ENCODE results near the gene ZNF177. TPM values are rescaled to one million over a fixed set of nuclear protein-coding genes. Genes with fewer than 3 reads are reported as not detected.
A peak's percentile ranks its signal among the peaks of the same experiment; 100 is the strongest.

Gene ZNF177
- total and polyA plus RNA-seq, 7 donors = 1.2 to 5.5 (median 3.0) TPM; not detected in 2

DNA sequence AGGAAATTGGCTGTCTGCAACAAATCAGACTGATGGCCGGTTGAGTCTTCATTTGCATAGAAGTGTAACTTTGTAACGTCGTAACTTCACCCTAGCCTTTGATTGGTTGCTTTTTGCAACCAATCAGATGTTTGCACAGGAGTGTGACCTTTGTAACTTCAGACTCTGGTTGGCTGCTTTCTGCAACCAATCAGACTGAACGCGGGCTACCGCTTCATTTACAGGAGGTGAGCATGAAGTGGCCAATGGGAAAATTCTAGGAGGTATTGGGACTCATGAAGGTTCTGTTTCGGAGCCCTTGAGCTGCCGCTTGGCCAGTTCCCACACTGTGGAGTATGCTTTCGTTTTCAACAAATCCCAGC lies 39.3 kb upstream of the ZNF177 start:
- DNase-seq = peak; percentile 85
- intact Hi-C loops (cut with DNase I) = loop anchor here (5.0 kb wide), 2 partner anchors 214 to 259 kb away; partner anchors contain the start of genes ZNF121 and ZNF426
- TF ChIP-seq, protein P1, sequence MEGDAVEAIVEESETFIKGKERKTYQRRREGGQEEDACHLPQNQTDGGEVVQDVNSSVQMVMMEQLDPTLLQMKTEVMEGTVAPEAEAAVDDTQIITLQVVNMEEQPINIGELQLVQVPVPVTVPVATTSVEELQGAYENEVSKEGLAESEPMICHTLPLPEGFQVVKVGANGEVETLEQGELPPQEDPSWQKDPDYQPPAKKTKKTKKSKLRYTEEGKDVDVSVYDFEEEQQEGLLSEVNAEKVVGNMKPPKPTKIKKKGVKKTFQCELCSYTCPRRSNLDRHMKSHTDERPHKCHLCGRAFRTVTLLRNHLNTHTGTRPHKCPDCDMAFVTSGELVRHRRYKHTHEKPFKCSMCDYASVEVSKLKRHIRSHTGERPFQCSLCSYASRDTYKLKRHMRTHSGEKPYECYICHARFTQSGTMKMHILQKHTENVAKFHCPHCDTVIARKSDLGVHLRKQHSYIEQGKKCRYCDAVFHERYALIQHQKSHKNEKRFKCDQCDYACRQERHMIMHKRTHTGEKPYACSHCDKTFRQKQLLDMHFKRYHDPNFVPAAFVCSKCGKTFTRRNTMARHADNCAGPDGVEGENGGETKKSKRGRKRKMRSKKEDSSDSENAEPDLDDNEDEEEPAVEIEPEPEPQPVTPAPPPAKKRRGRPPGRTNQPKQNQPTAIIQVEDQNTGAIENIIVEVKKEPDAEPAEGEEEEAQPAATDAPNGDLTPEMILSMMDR (IDR thresholded peaks at IDR 0.05) = no peak
- TF ChIP-seq EP300 (IDR thresholded peaks at IDR 0.05) = no peak
- no peak for TF ChIP-seq POLR2A (IDR thresholded peaks at IDR 0.05)
- no peak for TF ChIP-seq POLR2AphosphoS5 (IDR thresholded peaks at IDR 0.05)
- H3K4me1 ChIP-seq = peaks cover 0 to 7% (median 7%) of the 10 kb centered on the region in 4 donors
- H3K9me3 ChIP-seq = peaks cover 5 to 14% (median 12%) of the 10 kb centered on the region in 4 donors
- H3K36me3 ChIP-seq = peaks cover 0 to 16% (median 6%) of the 10 kb centered on the region in 4 donors
- H3K27me3 ChIP-seq = no peaks in the 10 kb centered on the region
- peak overlapping the region; percentile 70 to 83 (median 76) for H3K4me3 ChIP-seq
- 2 to 4% methylated on average over 9 of the region's 9 CpGs for WGBS, 2 donors
- peak overlapping the region; percentile 88 to 94 (median 92) for H3K27ac ChIP-seq

GRCh38 chr19:9323919-9324583 lies 38.8 kb upstream of the ZNF177 start, which contains the start of gene ZNF559:
TSS of gene ZNF559 (plus strand) at chr19:9324179. CDS start at chr19:9338550, 14,371 bp downstream.
- H3K4me1 ChIP-seq = peaks cover 0 to 7% (median 7%) of the 10 kb centered on the region in 4 donors
- intact Hi-C loops (cut with DNase I) = loop anchor here (1.0 to 5.0 kb wide), 4 partner anchors 15 to 258 kb away; partner anchors contain the start of genes ZNF121, ZNF266, ZNF426 and ZNF699
- H3K27ac ChIP-seq = peak within 1 kb of the TSS; percentile 88 to 94 (median 92)
- peak within 1 kb of the TSS; percentile 70 to 83 (median 76) for H3K4me3 ChIP-seq
- WGBS, 2 donors = 0 to 1% methylated on average over 48 of the region's 48 CpGs
- no peaks in the 10 kb centered on the region for H3K27me3 ChIP-seq
- DNase-seq = peak; percentile 97
- H3K36me3 ChIP-seq = peaks cover 0 to 21% (median 8%) of the 10 kb centered on the region in 4 donors
- peak in 1 of 2 donors; percentile 27 for TF ChIP-seq POLR2A (IDR thresholded peaks at IDR 0.05)
- TF ChIP-seq POLR2AphosphoS5 (IDR thresholded peaks at IDR 0.05) = peak in 3 of 4 donors; percentile 61 to 72 (median 66)
- TF ChIP-seq, protein P1 (IDR thresholded peaks at IDR 0.05) = no peak
- TF ChIP-seq EP300 (IDR thresholded peaks at IDR 0.05) = no peak
- H3K9me3 ChIP-seq = peaks cover 6 to 19% (median 15%) of the 10 kb centered on the region in 4 donors

- peaks cover 0 to 7% (median 7%) of the 10 kb centered on the region in 4 donors for H3K4me1 ChIP-seq
- H3K27me3 ChIP-seq = no peaks in the 10 kb centered on the region
- H3K27ac ChIP-seq = peak overlapping the region; percentile 88 to 94 (median 92)
- intact Hi-C loops (cut with DNase I) = loop anchor here (1.0 to 5.0 kb wide), 4 partner anchors 15 to 258 kb away; partner anchors contain the start of genes ZNF121, ZNF266, ZNF426 and ZNF699
- H3K4me3 ChIP-seq = peak overlapping the region; percentile 70 to 83 (median 76)
- peaks cover 0 to 26% (median 8%) of the 10 kb centered on the region in 4 donors for H3K36me3 ChIP-seq
- WGBS, 2 donors = 41 to 70% methylated on average over 9 of the region's 9 CpGs
- DNase-seq = no peak
- TF ChIP-seq, protein P1 (IDR thresholded peaks at IDR 0.05) = no peak
- TF ChIP-seq POLR2A (IDR thresholded peaks at IDR 0.05) (no peak), POLR2AphosphoS5 (IDR thresholded peaks at IDR 0.05) (no peak), EP300 (IDR thresholded peaks at IDR 0.05) (no peak)
- peaks cover 8 to 25% (median 17%) of the 10 kb centered on the region in 4 donors for H3K9me3 ChIP-seq
Measured at GRCh38 chr19:9324584-9324962, 38.2 kb upstream of the ZNF177 start.

GRCh38 chr19:9329999-9330398 lies 32.8 kb upstream of the ZNF177 start:
- Histone ChIP-seq H3K4me3 (no peak overlapping the region), H3K27ac (no peak overlapping the region), H3K4me1 (peaks cover 0 to 2% (median under 1%) of the 10 kb centered on the region in 4 donors), H3K36me3 (peaks cover 19 to 77% (median 19%) of the 10 kb centered on the region in 4 donors), H3K9me3 (peaks cover 30 to 66% (median 48%) of the 10 kb centered on the region in 4 donors), H3K27me3 (no peaks in the 10 kb centered on the region)
- TF ChIP-seq, protein P1 (IDR thresholded peaks at IDR 0.05) = no peak
- no peak for TF ChIP-seq POLR2A (IDR thresholded peaks at IDR 0.05)
- TF ChIP-seq EP300 (IDR thresholded peaks at IDR 0.05) = no peak
- TF ChIP-seq POLR2AphosphoS5 (IDR thresholded peaks at IDR 0.05) = no peak
- no peak for DNase-seq
- intact Hi-C loops (cut with DNase I) = no loop called here

Measured in sigmoid colon (tissue), 7 donors.